Fibroblast of skin of abdomen (primary cell): ENCODE data around the gene PKN2.
"Not testable (repeated sequence)": the region's sequence is repeated elsewhere in the genome, so short reads cannot be mapped to it uniquely, and the experiment has no call there.

ENCODE experiments used
- DNase-seq: peaks from one replicate; pipeline ENCODE4 v3.0.0-alpha.2; 2013

The PKN2 gene

DNA sequence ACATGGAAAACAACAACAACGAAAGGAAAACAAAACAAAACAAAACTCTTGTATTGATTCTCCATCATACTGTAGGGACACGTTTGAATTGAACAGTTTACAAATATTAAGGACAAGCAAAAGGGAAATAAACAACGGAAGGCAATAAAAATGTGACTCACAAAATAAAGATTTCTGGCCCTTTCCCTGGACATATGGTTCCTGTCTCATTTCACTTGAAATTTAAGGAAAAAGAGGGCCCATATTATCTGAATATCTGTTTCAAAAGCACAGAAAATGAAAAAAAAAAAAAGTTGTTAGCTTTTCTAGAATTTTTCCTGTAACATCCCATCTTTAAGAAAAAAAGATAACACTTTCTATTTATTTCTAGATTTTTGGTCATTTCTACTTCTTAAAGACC, 3.6 kb upstream of the PKN2 start:
- no peak for DNase-seq

DNA sequence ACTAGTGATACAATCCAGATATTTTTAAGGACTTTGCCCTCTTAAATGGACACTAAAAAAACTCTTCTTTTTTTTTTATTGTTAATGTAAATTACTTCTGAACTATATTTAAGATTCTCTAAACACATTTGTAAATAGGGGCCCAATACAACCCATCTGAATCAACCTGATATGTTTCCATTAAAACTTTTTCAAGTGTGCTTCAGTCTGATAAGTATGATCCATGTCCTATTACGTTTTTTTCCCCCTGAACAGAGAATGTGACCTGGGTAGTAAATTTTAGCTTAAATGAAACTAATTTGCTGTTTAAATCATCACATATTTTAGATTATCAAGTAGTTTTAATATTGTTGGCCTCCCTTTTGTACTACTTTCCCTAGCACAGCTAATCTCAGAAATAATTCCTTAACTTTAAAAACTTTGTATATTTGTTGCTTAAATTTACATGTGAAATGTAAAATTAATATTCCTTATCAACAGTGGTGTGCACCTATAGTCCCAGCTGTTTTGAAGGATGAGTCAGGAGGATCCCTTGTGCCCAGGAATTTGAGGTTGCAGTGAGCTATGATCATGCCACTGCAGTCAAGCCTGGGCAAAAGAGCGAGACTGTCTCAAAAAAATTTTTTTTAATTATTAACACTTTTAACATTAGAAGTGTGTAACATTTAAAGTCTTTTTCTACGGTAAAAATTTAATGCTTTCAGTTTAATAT, 3.0 kb upstream of the PKN2 start:
- DNase-seq = no peak

DNA sequence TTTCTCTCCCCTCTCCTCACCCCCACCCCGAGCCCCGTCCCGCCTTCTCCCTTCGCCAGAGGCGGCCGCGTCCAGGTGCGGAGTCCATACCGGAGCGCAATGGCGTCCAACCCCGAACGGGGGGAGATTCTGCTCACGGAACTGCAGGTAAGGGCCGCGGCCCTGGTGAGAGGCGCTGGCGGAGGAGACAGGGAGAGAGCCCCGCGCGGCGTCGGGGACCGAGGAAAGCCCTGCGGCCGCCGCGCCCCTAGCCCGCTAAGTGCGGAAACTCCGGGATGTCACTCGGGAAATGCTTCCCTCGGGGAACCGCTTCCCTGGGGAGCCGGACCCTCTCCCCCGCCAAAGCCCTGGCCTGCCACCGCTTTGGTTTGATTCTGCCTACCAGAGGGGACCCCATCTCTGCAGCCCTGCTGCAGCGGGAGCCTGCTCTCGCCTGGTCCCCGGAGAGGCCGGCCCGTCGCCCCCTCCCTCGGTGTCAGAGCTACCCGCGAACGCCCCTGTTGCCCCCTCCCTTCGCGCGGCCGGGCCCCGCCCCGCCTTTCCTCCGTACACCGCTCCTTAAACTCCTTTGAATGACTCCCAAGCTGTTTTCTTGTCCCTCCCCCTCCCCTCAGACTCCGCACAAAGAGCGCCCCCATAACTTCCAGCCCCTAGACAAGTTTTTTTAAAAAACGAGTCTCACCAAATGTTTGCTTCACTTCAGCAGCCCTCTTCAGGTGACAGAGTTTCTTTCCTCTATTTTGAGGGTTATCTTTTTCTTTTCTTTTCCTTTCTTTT, 597 bp downstream of the PKN2 start:
- peak; percentile 62 for DNase-seq

DNA sequence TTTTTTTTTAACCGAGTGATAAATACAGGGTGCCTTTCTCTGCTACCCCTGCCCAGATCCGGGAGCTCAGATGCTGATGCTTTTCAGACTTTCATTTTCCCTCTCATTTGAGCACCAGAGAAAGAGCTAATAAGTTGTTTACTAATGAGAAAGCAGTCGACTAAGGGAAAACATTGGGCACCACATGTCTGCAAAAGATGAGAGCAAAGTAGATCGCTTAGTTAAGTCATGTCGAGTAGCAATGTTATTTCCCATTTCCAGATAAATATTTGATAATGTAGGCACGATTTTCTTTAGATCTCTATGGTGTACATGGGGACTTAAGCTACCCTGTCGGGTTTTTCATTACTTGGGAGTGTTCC, 1.2 kb downstream of the PKN2 start:
- DNase-seq = no peak

DNA sequence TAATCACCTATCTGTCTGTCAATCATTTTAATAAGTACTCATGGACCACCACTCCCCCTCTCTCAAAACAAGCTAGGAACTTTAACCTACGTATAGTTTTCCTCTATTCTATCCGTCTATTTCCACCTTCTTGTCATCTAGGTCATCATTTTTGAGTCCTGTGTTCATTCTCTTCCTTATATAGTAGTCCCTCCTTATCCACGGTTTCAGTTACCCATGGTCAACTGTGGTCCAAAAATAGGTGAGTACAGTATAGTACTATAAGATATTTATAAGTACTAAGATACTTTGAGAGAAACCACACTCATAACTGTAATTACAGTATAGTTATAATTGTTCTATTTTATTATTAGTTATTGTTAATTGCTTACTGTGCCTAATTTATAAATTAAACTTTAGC, 7.5 kb downstream of the PKN2 start:
- DNase-seq = no peak

DNA sequence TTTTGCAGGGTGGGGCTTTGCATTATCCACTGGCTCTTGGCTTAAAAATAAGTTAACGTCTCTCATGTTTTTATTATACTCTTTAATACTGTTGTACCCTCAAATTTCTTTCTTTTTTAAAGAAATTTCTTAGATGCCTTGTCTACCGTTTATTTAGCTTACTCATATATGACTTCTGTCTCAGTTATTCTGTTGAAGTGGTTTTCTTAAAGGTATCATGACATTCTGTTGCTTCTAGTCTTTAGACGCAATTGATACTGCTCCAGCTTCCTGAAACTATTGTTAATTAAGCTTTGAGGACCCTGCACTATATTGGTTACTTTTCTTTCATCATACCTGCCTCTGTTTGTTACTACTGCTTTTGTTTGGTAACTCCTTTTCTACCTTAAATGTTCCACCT, 11.7 kb downstream of the PKN2 start:
- DNase-seq = no peak

DNA sequence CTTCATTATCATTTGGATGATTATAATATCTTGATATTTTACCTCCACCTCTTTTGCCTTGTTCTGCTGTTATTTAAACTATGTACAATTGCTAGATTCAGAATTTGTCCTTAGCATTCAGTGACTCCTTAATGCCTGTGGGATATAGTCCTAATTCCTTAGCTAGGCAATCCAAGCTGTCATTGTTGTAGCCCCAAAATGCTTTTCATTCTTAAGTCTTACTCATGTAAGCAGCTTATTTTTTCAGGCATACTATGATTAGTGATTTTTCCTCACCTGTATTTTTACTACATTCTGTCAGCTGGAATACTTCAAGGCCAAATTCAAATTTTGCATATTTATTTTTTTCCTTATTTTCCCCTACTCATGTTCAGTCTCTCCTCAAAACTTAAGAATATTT, 13.4 kb downstream of the PKN2 start:
- DNase-seq = peak; percentile 43

DNA sequence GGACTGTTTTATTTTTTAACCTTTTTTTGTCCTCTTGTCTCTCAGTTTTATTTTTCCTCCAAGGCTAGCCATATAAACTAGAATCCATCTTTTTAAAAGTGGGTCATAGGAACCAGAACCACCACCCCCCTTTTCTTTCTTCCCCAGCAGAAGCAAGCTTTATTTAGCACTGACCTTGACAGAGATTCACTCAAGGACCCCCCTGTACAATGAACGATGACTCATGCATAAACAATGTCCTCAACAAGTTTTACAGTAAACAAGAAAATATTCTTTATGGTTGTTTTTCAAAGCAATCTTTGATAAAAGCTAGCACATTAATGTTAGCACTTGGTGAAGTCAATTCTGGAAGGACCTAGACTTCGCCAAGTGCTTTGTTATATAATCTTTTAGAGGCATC, 14.1 kb downstream of the PKN2 start:
- peak; percentile 17 for DNase-seq

DNA sequence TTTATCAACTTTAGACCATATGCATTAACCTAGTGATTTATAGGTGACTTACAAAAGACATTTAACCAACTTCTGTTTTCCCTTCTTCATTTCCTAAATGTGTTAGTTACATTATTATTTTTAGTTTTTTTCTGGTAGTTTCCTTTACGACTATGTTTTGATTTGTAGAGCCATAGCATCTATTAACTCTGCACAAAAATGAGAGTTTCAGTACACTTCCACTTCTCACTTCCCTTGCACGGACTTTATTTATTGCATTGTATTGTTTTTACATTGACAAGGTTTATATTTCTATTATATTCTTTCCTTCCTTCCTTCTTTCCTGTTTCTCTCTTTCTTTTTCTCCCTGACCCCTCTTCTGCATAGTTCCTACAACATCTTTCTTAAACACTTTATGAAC, 14.7 kb downstream of the PKN2 start:
- no peak for DNase-seq

DNA sequence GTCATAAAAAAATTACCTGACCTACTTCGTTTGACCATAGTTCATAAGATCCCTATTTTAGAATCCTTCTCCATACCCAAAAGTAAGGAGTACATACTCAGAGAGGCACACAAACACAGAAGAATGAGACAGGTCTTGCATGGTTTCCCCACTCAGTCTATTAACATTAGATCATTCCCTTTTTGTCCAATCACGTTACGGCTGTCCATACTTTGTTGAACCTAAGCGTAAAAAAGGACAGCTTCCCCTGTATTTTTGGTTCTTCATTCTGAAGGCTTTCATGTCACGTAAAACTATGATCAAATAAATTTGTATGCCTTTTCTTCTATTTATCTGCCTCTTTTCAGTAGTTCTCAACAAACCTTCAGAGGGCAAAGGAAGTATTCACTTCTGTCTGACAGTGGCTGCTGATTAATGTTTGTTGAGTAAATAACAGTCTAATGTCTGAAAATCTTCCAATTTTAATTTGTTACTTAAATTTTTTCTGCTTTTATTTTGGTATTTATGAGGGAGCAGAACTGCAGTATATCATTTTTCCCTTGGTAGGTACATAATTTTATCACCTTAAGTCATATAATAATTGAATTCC, 16.4 kb downstream of the PKN2 start:
- no peak for DNase-seq

DNA sequence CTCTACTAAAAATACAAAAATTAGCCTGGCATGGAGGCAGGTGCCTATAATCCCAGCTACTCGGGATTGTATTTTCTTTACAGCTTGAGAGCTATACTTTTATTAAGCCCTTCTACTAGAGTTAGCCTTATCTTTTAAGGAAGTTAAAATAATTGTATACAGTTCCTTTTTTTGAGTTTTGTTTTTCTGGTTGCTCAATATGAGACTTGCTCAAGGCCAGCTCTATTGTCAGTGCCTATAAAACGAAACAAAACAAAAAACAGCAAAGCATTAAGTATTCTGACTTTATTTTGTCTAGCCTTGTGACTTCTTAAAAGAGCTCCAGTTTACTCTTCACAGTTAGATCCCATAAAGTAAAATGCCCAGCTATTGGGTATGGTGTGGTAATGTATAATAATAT, 17.2 kb downstream of the PKN2 start:
- DNase-seq = no peak

DNA sequence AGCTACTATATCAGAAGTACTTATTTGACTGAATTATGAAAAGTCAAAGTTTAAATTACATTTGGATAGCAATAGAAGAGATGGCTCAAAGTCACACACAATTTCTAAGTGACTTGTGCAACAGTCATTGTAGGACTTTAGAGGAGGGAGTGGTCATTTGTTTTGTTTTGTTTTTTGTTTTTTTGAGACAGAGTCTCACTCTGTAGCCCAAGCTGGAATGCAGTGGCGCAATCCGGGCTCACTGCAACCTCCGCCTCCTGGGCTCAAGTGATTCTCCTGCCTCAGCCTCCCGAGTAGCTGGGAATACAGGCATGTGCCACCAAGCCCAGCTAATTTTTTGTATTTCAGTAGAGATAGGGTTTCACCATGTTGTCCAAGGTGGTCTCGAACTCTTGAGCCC, 17.7 kb downstream of the PKN2 start:
- not testable (repeated sequence) for DNase-seq

DNA sequence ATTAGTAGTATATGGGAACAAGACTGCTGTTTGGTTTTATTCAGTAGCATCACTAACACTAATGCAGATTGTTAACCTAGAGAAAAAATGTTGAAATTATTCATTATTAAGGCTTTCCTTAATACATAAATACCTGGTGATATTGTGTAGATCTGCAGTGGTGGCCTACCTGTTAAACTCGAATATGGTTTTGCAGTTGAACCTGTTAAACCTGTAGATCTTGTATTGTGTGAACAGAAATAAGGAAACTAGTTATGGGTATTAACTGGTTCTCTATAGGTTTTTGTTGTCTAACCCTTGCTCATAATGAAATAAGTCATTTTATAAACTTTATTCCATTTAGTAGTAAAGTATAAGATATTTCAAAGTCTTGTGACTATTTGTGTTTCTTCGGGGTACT, 23.9 kb downstream of the PKN2 start:
- DNase-seq = no peak

DNA sequence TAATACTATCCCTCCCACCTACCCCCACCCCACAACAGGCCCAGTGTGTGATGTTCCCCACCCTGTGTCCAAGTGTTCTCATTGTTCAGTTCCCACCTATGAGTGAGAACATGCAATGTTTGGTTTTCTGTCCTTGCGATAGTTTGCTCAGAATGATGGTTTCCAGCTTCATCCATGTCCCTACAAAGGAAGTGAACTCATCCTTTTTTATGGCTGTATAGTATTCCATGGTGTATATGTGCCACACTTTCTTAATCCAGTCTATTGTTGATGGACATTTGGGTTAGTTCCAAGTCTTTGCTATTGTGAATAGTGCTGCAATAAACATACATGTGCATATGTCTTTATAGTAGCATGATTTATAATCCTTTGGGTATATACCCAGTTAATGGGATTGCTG, 28.8 kb downstream of the PKN2 start:
- DNase-seq = not testable (repeated sequence)

DNA sequence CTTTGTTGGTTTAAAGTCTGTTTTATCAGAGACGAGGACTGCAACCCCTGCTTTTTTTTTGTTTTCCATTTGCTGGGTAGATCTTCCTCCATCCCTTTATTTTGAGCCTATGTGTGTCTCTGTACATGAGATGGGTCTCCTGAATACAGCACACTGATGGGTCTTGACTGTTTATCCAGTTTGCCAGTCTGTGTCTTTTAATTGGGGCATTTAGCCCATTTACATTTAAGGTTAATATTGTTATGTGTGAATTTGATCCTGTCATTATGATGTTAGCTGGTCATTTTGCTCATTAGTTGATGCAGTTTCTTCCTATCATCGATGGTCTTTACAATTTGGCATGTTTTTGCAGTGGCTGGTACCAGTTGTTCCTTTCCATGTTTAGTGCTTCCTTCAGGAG, 32.5 kb downstream of the PKN2 start:
- not testable (repeated sequence) for DNase-seq

DNA sequence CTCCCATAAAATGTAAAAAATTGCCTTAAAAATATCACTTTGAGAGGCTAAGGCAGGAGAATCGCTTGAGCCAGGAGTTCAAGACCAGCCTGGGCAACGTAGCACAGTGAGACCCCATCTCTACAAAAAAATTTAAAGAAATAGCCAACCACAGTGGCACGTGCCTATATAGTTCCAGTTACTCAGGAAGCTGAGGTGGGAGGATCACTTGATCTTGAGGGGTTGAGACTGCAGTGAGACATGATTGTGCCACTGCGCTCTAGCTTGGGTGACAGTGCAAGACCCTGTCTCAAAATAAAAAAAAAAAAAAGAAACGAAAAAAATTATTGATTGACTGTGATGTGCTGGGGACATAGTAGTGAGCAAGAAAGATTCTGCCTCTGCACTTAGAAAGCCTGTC, 38.4 kb downstream of the PKN2 start:
- DNase-seq = no peak

DNA sequence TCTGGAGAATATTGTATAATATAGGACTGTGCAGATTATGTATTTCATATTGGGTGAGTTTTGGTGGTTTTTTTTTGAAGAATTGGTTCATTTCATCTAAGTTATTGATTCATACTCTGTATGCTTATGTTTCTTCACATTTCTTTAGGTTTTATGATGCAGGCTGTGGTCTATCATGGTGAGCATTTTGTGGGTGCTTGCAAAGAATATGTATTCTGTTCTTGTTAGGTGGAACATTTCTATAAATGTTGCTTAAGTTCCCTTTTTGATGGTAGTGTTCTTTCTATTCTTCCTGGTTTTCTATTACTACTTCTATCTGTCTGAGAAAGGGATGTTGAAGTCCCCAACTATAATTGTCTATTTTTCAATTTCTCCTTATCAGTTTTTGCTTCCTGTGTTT, 42.6 kb downstream of the PKN2 start:
- DNase-seq = no peak

DNA sequence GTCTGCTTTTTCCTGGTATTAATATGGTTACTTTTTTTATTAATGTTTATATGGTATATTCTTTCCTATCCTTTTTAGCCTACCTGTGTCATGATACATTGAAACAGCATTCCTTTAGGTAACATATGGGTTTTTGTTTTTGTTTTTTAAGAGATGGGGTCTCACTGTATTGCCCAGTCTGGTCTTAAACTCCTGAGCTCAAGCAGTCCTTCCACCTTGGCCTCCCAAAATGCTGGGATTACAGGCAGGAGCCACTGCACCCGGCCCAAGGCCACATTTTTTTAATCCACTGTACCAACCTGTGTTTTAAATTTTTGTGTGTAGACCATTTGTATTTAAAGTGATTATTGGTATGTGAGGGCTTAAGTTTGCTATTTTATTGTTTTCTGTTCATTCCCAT, 43.1 kb downstream of the PKN2 start:
- DNase-seq = no peak

DNA sequence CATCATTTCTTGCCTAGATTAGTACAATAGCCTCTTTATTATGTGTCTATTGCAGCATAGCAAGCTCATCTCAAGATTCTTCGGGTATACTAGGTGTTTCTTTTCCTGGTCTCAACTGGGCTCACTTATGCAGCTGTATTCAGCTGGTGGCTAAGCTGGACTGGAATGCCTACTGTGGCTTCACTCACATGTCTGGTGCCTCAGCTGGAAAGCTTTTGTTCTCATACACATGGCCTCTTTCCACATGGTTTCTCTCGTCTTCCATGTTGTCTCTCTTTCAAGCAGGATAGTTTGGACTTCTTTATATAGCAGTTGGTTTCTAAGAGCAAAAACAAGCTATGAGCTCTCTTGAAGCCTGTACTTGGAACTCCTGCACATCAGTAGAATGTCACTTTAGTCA, 45.2 kb downstream of the PKN2 start:
- DNase-seq = no peak

DNA sequence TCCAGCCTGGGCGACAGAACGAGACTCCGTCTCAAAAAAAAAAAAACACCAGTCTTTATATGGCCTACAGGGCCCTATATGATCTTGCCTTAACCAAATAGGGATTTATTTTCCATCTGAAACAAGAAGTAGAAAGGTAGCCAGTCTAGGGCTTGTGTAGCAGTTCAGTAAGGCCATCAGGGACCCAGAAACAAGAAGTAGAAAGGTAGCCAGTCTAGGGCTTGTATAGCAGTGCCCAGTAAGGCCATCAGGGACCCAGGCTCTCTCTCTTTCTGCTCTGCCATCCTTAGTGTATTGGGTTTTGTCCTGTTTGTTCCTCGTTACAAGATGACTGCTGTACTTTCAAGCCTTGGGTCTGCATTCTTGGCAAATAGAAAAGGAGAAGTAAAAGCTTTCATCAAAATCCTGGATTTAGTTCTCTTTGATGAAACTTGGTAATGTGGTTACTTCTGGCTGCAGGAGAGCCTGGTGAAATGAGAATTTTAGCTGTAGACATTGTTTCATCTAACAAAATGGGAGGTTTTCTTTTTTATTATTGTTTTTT, 46.1 kb downstream of the PKN2 start:
- no peak for DNase-seq

DNA sequence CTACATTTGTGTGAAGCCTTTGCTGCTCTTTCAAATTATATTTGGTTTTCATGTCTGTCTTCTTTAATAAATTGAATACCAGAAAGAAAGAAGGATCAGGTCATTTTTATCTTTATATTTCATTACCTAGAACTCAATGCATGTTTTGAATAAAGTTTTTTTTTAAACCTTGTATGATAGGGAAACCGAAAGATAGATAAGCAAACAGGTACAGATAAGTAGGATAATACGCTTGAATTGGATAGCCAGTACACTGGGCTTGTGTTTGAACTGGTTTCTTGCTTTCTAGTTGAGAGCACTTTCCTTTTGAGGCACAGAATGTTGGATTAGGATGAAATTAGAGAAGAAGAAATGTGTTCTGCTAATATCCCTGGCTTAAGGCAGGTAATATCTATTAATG, 46.9 kb downstream of the PKN2 start:
- no peak for DNase-seq

DNA sequence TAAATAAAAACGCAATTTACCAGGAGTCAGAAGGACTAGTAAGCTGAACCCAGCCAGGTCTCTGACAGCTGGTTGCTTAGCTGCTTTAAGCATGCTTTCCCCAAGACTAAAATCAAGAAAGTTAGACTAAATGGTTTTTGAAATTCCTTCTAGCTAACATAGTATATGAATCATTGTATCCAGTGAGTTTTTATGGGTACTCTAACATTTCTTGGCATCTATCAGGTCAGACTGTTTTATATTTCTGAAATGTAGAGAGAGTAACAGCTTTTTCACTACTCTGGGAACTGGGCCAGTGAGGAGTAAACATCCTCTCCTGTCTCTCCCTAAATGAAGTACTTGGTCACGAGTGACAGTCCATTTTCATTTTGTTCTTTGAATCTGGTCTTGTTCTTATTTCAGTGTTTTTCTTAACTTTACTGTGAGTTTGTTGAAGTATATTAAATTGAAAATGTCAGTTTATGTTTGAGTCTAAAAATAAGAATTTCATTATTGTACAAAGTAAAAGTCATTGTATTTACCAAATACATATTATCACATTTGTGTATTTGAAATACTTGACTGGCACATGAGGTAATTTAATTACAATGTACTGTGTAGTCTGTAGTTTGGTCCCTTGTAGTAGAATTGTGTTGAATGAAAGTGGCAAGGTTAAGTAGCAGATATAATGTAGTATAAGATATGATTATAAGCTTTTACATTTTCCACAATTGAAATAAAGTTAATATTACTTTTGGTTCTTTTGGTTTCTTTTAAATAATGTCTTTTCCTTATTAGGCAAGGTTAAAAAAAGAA, 47.6 kb downstream of the PKN2 start:
- DNase-seq = peak; percentile 95

DNA sequence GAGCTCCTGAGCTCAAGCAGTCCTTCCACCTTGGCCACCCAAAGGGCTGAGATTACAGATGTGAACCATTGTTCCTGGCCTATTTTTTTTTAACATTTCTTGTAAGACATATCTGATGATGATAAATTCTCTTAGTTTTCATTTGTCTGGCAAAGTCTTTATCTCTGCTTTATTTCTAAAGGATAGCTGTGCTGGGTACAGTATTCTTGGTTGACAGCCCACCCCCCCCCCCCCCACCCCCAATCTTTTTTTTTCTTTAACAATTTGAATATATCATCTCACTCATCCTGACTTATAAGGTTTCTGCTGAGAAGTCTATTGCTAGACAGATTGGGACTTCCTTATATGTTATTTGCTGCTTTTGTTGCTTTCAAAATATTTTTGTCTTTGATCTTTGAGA, 51.3 kb downstream of the PKN2 start:
- no peak for DNase-seq
